ENCODE measurements around the gene ALK.

ALK gene

DNA sequence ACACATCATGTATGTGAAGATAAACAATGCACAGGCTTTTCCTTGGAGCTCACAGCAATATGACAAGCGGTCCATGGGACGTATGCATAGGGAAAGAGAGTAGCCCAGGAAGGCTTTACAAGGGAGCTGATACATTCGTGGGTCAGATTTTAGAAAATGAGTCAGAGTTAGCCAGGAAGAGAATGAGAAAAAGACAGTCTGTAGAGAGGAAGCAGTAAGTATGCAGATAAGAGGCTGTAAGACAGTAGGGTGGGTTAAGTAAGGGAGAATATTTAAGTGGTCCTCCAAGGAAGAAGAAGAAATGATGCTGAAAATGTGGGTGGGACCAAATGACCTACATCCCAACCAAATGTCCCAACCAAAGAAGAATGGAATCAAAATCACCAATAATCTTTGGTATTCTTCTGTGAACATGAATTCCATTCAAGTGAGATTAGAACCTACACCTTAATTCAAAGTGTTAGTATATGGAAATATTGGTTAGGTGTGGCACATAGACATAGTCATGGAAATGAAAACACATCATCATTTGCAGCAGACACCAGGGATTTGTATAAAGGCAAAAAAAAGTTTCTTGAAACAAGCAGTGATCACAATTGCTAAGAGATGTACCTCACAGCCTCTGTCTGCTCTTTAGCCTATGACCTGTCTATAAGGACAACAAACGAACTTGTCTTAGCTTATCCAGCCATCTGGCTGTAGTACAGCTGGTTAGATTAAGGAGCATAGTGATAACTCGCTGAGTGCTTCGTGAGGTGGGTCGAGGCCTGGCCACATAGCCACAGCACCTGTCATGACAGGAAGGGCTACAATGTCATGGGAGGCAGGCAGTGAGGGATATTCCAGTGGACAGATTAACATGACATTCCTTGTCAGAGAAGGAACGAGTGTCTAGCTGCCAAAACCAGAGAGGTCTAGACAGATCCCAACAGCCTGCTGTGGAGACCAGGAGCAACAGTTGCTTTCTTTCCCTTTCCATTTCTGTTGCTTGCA is 133.6 kb downstream of the ALK start:
- DNase-seq (ENCODE audit: low read depth), result no peak

GRCh38 chr2:29786361-29786760 is 135.0 kb downstream of the ALK start:
- no peak for DNase-seq (ENCODE audit: low read depth)

DNA sequence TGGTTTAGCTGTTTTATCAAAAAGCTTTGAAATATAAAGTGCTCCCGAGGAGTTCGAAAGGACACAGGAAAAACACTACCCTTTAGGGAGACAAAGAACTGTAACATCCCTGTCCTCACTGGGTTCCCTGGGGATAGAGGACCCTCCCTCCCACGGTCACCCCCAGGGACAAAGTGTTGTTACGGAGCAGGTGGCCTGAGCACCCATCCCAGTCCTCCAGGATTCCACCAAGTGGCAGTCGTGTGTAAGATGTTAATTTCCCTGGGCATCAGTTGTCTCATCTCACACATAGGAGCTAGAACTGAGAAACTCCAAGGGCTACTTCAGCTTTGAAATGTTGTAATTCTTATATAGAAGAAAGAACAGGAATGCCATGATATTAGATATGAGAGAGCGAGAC is 137.7 kb downstream of the ALK start:
- DNase-seq (ENCODE audit: low read depth), result no peak

DNA sequence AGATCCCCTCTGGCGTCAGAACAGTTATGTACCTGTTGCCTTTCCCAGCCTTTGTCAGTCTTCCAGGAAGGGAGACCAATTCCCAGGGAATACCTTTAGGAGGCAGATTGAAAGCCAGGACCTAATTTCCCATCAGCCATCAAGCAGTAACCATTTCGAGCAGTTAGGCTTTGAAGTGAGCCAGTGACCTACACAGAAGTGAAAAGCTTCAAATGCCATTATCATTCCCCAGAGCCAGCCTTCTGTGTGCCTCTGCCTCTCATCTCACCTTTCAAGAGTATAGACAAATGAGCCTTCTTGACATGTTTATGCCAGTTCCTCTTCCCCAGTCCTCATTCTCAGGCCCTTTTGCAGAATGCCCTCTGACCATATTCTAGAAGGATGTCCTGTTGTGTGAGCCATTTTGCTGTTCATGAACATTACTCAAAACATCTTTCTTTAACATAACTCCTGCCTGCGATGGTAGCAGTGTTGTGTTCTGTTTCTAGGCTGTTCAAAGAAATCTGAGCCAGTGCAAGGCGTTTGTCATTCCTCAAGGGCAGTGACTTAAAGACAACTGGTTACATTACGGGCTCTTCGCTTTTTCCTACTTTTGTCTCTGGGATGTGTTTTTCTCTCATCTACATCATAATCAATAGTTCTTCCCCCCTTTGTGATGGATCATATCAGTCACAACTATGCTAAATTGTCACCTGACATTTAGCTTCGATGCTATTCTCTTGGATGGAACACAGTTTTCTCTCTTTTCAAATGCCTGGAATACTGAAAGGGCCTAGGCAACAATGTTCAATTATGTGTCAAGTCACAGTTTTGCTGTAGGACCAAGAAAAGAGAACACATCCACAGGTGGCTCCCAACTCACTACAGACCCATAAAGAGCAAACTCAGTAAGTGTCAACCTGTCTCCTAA is 138.6 kb downstream of the ALK start:
- no peak for DNase-seq (ENCODE audit: low read depth)

DNA sequence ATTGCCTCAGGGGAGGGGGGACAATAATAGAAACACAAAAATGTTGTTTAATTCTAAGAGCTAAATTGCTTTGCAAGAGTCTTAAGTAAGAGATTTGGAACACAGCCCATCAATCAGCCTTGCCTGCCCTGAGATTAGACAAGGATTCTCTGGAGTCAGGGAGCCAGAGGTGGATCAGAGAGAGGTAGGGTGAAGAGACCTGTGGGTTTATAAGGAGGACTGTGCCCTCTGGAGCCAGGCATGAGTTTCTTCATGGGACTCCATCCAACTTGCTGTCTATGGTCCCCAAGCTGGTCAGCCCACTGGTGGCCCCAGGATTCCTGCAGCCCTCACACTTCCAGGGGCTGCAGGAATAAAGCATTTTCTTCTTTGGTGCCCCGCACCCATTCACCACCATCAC is 139.3 kb downstream of the ALK start:
- no peak for DNase-seq (ENCODE audit: low read depth)

DNA sequence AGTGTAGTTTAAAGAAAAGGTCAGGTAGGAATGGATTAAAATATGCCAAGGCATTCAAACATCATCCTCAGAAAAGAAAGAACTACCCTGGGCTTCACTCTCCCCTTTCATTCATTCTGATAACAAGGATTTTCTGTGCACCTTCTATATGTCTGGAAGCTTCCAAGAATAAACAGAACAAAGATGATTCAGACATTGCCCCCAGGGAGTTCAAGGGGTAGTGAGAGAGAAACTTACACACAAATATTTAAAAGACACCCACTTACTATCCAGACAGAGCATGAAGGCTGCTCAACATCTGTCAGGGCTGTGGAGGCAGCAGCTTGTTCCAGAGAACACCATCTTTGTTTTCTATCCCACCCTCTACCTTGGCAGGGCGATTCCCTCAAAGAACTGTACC is 140.5 kb downstream of the ALK start:
- no peak for DNase-seq (ENCODE audit: low read depth)

GRCh38 chr2:29777161-29777560 is 144.2 kb downstream of the ALK start:
- DNase-seq (ENCODE audit: low read depth), result no peak

- DNase-seq (ENCODE audit: low read depth), result no peak
Measured at GRCh38 chr2:29776406-29776805, 145.0 kb downstream of the ALK start.

DNA sequence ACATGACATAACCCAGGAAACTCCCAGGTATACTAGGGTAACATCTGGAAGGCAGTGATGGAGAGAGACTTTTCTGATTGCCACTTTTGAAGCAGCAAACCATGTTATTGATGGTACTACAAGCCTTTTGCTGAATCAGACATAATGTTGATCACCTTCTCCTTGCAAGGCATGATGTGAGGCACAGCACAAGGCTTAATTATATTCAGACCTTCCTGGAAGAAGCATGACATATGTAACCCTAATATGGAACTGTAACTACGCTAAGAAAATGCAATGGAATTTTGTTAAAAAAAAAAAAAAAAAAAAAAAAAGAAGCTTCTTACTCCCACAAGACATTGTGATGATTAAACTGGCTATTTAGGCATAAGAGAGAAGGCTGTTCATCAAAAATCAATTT is 145.4 kb downstream of the ALK start:
- DNase-seq (ENCODE audit: low read depth), result no peak

DNA sequence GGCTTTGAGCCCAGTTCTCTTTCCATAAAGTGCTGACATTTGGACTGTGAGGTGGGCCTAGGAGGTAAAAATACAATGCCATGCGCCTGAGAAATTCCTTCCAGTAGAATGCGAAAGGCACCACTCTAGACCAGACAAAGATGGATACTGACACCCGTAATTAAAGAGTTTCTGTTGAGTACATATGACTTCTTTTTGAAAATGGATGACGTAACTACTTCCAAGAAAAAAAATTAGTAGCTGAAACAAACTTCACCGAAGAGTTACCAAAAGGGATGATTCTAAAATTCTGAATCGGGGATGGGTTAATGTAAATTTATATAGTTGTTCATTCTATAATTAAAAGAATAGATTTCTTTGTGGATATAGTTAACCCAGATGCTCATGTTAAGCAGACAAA is 146.8 kb downstream of the ALK start:
- no peak for DNase-seq (ENCODE audit: low read depth)

- no peak for DNase-seq (ENCODE audit: low read depth)
Measured at GRCh38 chr2:29770846-29771245, 150.5 kb downstream of the ALK start.

DNA sequence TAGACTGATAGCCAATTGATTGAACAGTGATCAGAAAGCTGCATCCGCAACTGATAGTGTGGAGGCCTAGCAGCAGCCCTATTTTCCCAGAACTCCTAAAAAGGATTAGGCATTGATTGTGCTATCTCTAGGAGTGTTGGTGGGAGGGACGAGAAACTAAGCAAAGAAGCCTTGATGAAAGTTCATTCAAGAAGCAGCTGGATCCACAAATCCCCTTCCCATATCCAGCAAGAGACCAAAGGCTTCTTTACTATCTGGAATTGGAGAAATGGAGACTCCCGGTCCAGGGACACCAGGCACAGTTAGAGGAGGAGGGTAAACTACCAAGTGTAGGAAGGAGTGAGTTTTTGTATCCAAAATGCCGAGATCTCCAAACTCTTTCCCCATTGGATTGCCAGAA is 151.5 kb downstream of the ALK start:
- no peak for DNase-seq (ENCODE audit: low read depth)

DNA sequence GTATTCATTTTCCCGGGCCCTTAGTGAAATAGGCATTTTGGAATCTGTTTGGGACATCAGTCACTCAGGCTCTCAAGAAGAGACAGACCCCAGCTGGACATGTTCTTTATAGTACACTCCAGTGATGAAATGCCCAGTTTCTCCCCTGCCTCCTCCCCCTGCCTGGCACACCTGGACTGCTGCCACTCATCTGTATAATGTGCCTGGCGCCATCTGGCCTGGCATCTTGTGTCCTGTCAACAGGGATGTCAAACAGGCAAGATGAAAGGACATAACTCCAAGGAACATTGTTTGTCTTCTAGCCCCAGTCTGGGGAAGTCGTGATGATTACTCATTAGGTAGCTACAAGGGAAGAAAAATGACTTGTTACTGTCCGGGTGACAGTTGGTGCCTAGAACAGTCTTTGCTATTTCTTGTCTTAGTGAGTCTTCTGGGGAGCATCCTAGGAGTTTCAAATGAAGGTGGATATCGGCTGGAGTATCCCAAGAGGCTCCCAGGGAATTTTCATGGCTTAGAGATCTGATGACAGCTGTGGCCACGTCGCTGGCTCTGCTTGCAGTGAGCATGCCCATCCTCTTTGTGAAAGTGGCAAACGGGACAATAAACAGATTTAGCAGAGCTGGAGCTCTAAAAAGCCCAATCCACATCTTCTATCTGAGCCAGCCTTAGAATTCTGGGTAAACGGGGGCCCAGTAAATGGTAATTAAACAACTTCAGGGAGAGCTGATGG is 153.6 kb downstream of the ALK start:
- no peak for DNase-seq (ENCODE audit: low read depth)

- peak; percentile 13 for DNase-seq (ENCODE audit: low read depth)
Measured at GRCh38 chr2:29766191-29766590, 155.2 kb downstream of the ALK start.

DNA sequence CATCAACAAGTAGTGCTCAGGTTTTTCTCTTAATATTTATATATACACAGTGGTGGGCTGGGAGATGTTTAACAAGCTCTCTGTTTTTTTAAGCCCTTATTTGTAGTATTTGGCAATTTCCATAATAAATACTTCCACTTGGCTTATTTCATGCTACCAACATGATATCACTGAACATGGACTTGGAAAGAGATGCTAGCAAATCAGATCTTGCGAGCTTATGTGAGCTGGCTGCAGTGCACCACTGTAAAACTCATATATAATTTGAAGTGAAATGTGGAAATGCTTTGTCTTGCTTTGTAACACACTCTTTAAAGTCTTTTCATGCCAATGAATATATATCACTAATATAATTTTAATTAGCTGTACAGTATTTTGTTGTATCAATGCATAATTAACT is 155.7 kb downstream of the ALK start:
- DNase-seq (ENCODE audit: low read depth), result peak; percentile 12

DNA sequence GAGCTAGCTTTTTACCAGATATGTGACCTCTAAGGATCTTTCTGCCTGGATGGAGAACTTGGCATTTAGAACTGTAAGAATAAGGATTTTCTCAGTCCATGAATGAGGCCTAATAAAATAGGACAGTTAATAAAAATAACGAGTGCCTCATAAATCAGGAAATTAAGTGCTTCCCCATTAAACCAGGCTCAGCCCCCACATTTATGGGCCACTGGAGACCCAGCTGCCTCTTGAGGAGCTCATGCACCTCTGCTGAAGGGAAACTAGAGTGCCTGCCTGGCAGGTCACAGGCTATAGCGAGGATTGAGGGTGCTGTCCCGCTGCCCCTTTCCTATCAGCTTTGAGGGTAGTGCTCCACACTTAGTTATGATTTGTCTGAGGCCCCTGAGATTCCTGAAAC is 158.0 kb downstream of the ALK start:
- DNase-seq (ENCODE audit: low read depth), result no peak

DNA sequence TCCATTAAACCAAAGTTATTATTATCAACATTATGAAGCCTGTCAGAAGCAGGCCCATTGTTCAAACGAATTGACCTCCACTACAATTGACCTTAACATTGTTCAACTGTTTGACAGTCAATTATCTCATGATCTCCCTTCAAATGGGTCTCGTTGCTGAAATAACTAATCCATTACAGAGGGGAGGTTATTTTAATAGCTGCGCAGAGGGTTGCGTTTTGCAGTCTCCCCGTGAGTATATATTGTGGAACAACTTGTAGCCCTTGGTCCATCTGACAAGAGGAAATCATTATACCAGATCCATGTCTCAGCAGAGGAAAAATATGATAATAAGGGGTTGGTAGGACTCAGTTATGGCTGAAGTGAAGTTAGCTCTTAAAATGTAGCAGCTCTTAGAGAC is 159.1 kb downstream of the ALK start:
- DNase-seq (ENCODE audit: low read depth), result no peak

DNA sequence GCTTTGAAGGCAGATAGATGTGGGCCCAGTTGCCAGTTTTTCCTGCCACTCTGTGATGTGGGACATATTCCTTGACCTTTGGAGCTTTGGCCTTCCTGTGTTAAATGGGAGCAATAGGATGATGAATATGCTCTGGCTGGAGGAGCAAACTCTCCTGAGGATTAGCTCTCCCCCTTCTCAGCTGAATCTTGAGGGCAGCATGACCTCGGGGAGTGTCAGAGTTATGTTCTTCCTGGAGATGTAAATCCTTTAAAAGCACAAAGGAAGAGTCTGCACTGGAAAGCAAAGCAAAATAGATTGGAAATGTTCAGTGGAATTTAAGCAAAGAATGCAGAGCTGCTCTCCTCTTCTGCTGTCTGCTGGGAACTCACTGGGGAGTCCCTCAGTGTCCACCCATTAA is 160.1 kb downstream of the ALK start:
- no peak for DNase-seq (ENCODE audit: low read depth)

- no peak for DNase-seq (ENCODE audit: low read depth)
Measured at GRCh38 chr2:29760008-29760407, 161.4 kb downstream of the ALK start.

DNA sequence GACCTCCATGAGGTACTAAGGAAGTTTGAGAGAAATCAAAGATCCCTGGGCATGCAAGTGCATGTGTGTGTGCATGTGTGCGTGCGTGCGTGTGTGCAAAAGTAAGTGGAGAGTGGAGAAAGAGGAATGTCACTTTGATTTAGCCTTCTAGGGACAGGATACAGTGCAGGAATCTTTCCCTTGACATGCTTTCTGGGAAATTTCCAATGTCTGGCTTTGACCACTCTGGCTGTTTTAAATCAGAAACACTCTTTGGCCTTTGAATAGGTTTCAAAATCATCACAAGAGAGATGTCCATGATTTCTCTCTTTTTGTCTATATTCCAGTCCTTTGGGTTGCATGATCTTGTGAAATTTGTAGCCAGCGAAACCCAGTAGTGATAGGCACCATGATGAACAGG is 162.0 kb downstream of the ALK start:
- no peak for DNase-seq (ENCODE audit: low read depth)

GRCh38 chr2:29755829-29756228 is 165.6 kb downstream of the ALK start:
- no peak for DNase-seq (ENCODE audit: low read depth)

GRCh38 chr2:29755233-29755632 is 166.2 kb downstream of the ALK start:
- no peak for DNase-seq (ENCODE audit: low read depth)

All from fibroblast of the conjunctiva (primary cell).